HK-2 (cell line): ENCODE data around the gene ADGRL3.

ENCODE experiments used
- DNase-seq: peaks from one replicate; pipeline ENCODE4 v3.0.0-alpha.2; 2018; ENCODE audit not compliant: unreplicated experiment

ADGRL3 gene

DNA sequence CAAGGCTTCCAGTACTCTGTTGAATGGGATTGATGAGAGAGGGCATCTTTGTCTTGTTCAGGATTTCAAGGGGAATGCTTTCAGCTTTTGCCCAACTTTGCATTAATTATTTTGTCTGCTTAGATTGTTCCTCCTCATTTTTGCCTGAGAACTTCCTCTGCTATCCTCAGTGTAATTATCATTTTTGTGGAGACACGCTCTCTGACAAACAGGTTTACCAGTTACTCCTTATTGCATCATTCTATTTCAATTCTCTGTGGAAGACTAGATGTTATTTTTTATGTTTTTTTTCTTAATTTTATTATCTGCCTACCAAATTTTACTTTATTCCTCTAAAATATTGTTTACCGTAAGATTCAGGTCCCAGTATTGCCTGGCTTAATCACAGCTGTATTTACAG is 349.2 kb downstream of the ADGRL3 start:
- DNase-seq = no peak

DNA sequence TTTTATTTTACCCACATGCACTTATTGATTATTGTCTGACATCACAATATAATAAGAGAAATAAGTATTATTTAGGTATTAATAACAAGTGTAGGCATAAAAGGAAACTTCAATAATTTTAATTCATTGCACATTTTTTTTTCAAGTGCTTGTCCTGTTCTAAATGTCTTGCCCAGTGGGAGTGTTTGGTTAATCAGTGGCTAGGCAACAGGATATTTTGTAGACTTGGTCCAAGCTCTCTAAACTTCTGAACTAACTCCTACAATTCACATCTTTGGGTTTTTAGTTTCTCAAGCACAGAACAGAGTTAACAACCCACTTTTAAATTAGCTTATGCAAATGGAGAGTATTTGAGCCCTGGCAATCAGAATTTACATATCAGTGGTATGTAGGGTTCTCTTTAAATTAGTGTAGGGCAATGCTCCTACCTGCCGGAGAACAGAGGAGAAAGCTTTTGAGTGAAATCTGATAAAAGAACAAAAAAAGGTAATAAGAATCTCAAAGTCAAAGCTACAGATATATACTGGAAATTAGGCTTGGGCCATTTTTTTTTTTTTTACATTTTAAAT is 353.5 kb downstream of the ADGRL3 start:
- no peak for DNase-seq

DNA sequence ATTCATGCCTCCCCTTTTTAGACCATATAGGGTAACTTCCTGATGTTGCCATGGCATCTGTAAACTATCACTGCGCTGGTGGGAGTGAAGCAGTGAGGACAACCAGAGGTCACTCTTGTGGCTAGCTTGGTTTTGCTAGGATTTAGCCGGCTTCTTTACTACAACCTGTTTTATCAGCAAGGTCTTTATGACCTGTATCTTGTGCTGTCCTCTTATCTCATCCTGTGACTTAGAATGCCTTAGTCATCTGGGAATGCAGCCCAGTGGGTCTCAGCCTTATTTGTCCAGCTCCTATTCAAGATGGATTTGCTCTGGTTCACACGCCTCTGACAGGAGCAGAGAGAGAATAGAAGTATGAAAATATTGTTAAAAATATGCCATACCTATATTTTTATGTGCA is 355.7 kb downstream of the ADGRL3 start:
- peak; percentile 1 for DNase-seq

DNA sequence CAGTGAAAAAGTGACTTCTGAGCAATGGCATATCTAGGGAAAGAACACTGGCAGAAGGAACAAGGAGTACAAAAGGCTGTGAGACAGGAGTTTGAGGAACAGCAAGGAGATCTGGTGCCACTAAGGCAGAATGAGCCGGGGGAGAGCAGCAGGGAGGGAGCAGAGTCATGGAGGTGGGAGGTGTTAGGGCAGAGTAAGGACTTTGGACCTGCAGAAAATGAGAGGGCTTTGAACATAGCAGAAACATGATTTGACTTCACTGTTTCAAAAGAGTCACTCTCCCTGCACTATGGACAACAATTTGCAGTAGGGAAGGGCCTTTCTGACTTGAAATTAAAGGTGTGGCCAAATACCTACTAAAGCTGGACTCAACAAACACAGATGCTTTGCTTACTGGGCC is 356.2 kb downstream of the ADGRL3 start:
- DNase-seq = no peak

DNA sequence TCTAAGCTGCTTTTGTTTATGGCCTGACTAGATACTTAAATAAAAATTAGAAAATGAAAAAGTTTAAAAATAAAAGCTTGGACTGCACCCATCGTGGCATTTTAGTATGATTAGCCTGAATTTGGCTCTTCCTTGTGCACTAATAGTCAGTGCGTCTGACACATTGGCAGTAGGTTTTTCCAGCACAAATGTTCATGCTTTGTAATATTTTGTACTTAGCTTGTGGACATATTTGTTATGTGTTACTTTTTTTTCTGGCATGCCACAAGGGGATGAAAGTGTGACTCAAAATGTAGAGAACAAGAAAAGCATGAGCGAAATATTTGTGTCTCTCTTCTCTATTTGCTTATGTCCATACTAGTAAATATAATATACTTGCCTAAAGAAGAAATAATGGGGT is 359.3 kb downstream of the ADGRL3 start:
- no peak for DNase-seq

DNA sequence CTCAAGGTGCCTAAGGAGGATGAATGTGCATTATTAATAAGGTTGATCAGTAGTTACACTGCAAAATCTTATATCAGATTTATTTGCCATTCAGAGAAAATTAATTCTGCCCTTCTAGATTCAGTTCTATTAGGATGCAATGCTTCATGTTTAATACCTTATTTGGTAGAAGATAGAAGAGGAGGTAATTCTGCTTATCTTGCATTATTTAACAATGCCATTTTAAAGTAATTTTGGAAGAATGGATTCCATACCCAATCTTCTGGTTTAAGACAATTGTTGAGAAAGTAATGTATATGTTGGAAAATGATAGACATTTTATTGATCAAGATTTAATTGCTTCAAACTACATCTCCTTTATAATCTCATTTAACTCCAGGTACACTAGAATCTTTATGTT is 360.9 kb downstream of the ADGRL3 start:
- no peak for DNase-seq

DNA sequence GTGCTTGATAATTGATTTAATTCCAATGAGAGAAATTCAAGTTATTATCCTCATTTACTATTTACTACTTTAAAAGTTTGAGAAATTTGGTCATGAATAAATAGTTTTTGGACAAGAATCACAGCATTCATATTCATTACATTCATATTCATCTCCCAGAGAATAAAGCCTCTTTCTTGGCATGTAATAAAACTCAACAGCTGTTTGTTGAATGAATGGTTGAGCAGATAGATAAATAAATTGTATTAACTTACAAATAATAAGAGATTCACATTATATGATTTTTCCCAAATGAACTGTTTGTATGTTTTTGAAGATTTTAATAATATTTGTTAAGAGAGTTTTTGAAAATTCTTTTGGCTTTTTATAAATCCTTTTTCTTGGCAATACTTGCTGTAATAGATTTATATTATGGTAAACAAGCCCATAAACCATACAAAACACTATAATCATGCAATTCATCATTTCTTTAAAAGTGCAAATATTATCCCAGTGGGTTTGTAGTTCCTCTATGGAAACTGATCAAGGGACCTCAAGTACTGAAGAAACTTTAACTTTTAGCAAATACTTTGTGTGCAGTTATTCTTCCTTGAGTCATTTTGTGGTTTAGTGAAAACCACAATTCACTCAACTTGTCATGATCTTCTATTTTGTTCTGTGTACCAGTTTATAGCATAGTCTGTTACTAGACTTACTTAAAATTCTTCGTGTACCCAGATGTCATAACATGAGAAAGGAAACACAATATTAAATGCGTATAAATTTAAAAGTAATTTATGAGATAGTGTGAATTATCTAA is 371.8 kb downstream of the ADGRL3 start:
- DNase-seq = no peak

DNA sequence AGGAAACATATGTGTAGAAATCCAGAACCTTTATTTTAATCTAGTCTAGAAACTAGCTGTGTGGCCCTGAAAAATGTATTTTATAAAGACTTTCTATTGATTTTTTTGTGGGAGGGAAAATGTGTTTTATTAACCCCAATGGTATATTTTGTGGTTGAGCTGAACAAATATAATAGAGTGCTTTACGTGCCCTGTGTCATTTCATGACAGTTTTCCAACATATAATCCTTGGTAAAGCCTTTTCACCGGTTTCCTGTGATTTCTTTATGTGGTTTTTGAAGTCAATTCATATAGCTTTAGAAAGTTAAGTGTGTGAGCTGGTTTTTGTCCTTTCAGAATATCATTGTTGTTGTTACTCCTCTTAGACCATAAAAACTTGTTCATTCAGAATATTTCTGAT is 375.7 kb downstream of the ADGRL3 start:
- DNase-seq = no peak

DNA sequence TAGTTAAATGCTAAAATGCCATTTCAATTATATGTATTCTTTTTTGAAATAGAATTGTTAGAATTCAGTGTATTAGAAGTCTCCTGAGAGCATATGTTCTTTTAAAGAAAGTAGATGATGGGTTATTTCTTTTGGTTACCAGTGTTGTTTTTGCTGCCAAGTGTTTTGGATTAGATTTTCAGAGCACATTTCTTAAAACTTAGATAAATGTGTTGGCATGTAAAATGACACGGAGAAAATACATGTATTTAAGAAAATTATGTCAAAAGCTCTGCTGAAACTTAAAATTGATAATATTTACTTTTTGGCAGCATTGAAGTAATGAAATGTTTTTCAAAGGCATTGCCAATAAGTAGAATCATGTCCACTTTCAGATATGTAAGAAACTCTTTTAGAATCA is 379.7 kb downstream of the ADGRL3 start:
- no peak for DNase-seq

DNA sequence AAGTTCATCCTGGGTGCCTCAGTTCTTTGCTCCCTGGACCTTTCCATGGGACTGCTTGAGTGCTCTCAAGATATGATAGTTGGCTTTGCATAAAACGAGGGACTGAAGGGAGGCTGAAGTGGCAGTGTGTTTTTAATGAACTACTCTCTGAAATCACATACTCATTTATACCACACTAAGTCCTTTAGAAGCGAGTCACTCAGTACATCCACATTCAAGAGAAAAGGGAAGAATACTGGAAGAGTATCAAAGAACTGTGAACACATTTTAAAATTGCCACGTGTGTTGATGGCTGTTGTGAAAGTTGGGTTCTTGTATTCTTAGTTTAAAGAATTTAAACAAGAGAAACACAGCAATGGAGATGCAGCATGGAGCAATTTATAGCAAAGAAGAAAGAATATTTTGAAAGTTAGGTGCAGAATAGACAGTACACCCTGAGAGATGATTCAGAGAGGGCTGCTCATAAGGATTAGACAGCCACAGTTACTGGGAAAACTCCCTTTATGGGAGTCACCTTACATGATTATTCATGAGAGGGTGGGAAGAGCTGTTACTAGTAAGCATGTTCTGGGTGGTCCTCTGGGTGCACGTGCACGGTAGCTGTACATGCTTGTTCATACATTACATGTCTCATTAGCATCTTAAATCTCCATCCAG is 380.7 kb downstream of the ADGRL3 start:
- peak; percentile 2 for DNase-seq

DNA sequence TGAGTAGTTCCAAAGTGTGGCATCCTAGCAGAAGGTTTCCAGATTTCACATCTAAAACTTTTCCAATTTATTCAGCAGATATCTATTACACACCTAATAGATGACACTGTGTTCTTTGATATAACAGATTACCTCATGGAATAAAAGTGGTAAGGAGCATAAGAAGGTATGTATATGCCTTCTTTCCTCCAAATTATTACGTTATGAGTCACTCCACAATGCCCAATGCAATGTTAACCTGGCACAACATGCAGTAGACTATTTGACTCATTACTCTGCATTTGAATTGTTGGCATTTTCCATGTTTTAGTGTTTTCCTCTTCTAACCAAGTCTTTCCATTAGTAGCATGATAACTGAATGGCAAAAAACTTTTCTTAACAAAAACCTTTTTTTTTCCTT is 383.6 kb downstream of the ADGRL3 start:
- DNase-seq = no peak

DNA sequence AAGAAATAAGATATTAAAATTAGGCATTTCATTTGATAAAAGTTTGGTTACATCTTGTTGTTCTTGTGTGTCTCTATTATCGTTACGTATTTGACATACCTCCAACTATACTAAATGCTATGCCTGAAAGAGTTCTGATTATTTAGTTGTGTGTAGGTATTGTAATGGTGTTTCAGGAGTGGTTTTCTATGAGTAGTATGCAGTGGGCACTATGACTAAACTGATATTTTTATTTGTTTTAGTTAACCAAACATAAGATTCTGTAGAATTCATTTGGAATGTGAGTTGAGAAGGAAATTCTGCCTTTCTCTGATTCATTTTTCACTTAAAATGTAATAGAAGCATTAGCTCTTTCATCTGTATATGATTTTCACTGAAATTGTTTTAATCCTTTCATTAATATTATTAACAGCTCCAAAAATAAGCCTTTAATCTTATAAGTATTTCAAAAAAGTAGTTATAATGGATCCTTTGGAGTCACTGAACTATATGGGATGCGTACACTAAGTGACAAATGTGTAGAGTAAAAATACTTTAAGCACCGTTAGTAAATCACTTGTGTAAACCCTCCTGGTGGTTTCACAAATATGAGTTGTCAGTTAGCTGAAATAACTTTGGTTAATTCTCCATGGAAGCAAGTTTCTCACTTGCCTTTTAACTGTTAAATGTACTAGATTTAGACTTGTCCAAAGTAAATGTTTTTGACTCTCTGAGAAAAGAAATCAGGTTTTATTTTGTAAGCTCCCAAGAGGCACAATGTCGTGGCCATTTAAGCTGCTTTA is 388.7 kb downstream of the ADGRL3 start:
- DNase-seq = no peak

DNA sequence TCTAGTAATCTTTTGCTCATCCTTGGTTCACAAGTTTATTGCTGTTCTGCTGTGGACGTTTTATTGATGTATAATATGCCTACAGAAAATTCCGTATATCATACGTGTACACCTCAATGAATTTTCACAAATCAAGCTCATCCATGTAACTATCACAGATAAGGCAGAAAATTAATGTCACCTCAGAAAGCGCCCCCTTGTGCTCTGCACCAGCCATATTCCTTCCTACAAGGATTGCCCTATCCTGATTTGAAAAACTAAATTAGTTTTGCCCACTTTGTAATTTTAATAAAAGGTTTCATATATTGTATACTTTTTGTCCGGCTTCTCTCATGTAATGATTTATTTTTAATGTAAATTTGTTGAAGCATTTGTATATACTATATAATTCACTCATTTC is 390.8 kb downstream of the ADGRL3 start:
- no peak for DNase-seq

DNA sequence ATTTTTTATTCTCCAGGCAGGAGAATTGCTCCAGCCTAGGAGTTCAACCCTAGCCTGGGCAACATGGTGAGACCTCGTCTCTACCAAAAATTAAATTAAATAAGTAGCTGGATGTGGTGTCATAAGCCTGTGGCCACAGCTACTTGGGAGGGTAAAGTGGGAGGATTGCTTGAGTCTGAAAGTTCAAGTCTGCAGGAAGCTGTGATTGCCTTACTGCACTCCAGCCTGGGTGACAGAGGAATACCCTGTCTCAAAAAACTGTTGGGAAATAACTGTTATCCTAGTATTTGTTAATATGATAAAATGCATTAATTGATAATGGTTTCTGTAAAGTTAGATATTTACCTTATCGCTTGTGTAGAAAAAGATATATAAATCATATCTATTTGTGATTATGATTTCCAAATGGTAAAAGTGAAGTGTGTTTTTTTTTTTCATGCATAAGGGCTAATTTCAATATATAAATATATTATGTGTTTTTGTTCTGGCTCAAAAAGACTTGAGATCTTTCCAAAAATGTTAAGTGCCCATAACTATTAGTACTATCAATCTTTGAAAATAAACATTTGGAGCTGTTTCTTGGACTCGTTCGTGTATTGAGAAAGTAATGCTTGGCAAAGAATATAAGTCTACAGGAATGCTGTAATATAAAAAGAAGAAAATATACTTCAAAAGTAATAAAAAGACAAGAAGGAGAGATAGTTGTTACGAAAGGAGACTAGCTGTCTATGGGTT is 396.6 kb downstream of the ADGRL3 start:
- no peak for DNase-seq

DNA sequence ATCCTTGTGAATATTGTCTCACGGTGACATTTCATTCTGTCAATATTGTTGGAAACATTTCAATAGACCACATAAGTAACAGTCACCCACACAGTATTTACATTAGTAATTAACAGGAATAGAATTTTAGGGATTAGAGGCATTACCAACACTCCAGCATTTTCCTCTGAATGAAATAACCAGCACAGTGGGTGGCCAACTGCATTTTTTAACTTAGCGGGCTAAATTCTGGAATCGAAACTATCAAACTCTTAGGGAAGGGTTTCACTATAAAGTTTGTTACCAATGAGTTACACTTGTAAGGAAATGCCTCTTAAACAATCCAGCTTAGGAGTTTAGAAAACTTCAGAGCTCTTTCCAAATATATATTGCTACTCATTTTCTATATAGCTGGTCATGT is 403.0 kb downstream of the ADGRL3 start:
- DNase-seq = no peak

DNA sequence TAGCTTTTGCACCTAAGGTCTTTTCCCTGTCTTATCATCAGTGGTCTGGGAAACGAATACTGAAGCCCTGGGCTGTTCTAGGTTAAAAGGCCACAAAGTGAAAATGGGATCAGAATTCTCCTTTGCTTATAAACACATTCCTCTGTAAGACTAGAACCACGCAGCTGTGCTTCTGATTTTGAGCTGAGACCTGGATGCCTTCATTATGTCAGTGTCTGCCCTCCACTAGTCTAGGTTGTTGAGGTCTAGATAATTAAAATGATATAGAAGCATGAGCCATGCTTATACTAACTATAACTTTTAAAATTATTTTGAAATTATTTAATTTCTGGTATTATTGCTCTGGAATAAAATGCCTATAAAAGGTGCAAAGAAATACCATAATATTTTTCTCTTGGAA is 403.9 kb downstream of the ADGRL3 start:
- DNase-seq = no peak

DNA sequence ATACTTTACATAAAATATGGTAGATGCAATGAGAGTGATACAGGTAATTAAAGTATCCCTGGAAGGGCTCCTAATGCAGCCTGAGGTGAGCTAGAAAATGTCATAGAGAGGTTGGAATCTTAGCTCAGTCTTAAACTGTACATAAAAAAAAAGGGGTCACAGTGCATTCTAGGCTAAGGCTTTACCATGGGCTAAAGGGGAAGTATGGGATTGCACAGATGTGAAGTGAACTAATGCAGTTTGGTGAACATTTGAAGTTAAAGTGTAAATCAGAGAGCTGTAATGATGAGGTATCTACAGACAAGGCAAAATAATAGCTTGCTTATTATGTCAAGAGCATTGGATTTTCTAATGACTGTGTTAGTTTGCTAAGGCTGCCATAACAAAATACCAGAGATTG is 405.9 kb downstream of the ADGRL3 start:
- no peak for DNase-seq

DNA sequence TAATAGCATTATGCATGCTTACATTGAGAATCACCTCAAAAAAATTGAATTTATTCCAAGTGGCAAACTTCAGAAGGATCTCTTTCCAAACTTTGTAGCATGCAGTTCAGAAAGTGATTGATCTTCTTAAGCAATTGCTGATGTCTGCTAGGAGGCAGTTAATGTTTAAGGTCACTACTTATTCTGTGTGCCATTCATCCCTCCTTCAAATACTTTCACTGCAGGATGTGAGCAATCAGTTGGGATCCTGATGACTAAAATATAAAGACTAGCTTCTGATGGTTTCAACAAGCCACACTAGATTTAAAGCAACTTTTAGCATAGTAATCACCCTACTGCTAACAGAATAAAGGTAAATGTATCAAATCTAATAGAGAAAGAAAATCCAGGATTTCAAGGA is 414.1 kb downstream of the ADGRL3 start:
- DNase-seq = no peak

DNA sequence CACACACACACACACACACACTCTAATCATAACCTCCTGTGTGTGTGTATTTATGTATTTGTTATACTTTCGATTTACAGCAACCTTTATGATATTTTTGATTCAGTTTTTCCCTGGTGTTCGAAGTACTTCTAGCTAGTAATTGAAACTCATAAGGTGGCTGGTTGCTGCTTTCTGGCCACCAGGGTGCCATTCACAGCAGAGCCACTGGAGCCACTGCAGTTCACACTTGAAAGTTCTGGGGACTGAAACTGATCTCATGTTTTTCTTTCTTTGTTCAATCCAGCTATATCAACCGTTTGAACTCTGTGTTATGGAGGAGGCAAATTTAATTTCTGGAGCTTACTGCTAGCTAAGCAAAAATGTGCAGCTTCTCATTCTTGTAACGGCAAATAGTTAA is 419.4 kb downstream of the ADGRL3 start:
- no peak for DNase-seq

DNA sequence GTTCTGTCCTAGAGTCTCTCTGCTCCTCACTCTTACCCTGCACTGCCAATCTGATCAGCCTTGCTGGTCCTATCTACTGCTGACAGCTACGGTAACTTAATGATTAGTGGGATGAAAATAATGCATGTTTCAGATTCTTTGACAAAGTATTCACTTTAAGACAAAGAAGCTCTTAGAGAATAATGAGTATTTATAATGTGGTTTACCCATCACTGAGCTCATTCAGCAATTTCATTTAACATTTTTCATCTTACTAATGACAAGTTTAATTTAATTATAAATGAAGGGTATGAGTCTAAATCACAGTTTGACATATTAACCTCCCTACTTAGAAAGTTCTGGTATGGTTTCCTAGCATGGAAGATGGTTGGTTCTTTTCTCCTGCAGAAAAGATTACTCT is 428.2 kb downstream of the ADGRL3 start:
- DNase-seq = no peak

DNA sequence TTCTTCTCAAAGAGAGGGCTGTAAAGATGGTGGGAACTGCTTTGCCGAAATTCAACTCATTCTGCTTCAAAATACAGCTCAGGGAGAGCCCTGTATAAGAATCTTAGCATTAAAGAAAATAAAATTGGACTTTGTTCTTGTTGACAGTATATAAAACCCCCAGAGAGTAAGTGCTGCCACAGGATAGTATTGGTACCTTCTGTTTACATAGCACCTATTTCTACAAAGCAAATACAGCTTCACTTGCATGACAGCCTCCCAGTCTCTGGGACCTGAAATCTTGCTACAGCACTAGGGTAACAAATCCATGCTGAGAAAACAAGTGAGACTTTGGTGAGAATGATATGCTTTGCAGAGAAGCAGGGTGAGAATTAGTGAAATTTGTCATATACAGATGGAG is 428.6 kb downstream of the ADGRL3 start:
- DNase-seq = no peak

DNA sequence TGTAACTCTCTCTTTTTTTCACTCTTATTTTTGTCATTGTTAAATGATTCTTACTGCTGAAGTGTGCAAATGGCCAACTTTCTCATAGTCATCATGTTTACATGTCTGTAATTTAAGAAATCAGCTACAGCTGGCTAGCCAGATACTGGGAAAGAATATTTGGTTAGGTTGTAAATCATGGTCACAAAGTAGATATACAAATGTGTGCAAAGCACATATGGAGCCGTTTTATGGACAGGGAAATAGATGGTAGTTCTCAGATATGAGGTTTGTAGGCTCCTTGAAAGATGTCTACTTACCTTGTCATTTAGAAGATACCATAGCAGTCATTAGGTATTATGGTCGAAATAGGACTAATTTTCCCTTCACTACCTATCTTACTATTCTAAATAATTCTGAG is 430.4 kb downstream of the ADGRL3 start:
- DNase-seq = no peak
